Sigmoid colon (tissue), 7 donors: ENCODE measurements around the gene LRRC28. TPM values are rescaled to one million over a fixed set of nuclear protein-coding genes. Genes with fewer than 3 reads are reported as not detected.
A peak's percentile ranks its signal among the peaks of the same experiment; 100 is the strongest.

ENCODE experiments used
- DNase-seq: peaks from one replicate; pipeline ENCODE4 v3.0.0-alpha.2; 2019
- H3K27ac ChIP-seq, 4 donors: fragments of 200-600 bp; sonication (generic); one replicate each; pipeline ENCODE4 v1.5.1; 2016 to 2019; ENCODE audit warnings: mild to moderate bottlenecking in 1 of 4
- H3K27me3 ChIP-seq, 3 donors: fragments of 200-600 bp; sonication (generic); one replicate each; pipeline ENCODE4 v1.5.1; 2019; ENCODE audit warnings: mild to moderate bottlenecking in 1 of 3
- H3K36me3 ChIP-seq, 4 donors: fragments of 200-600 bp; sonication (generic); one replicate each; pipeline ENCODE4 v1.5.1; 2016 to 2019
- H3K4me1 ChIP-seq, 4 donors: fragments of 200-600 bp; sonication (generic); one replicate each; pipeline ENCODE4 v1.5.1; 2017 to 2019
- H3K4me3 ChIP-seq, 4 donors: fragments of 200-600 bp; sonication (generic); one replicate each; pipeline ENCODE4 v1.5.1; 2017 to 2019; ENCODE audit warnings: mild to moderate bottlenecking in 2 of 4, moderate library complexity in 1 of 4
- H3K9me3 ChIP-seq, 4 donors: fragments of 200-600 bp in 3 of 4; sonication (generic) in 3 of 4; one replicate each; pipeline versions ENCODE4 v1.5.1 to v1.6.1; 2013 to 2019
- CTCF ChIP-seq, 4 experiments: fragments of 450-650 bp in 3 of 4; fragments of 200-600 bp in 1 of 4; IDR thresholded peaks; one replicate each; pipeline ENCODE4 v1.5.1; 2016 to 2019; ENCODE audit warnings: antibody characterized with exemption in 4 of 4, mild to moderate bottlenecking in 3 of 4, moderate library complexity in 2 of 4
- EP300 ChIP-seq, 4 donors: sonication (generic); formaldehyde crosslinking; IDR thresholded peaks; one replicate each; pipeline ENCODE4 v1.6.1; 2017; ENCODE audit warnings: antibody characterized with exemption in 4 of 4
- POLR2A ChIP-seq, 2 donors: fragments of 450-650 bp; IDR thresholded peaks; one replicate each; pipeline ENCODE4 v1.6.1; 2016; ENCODE audit warnings: antibody characterized with exemption in 2 of 2, mild to moderate bottlenecking in 2 of 2, moderate library complexity in 2 of 2
- POLR2AphosphoS5 ChIP-seq, 4 donors: sonication (generic); formaldehyde crosslinking; IDR thresholded peaks; one replicate each; pipeline ENCODE4 v1.6.1; 2017; ENCODE audit warnings: antibody characterized with exemption in 4 of 4
- WGBS, 2 donors: extraction: QIAGEN DNeasy Blood & Tissue Kit; methylation state at CpG; one replicate each; pipeline ENCODE4 v1.1.7; 2013; 5-methylcytosine and 5-hydroxymethylcytosine counted together
- intact Hi-C: fragments of 100-400 bp; cut with DNase I; formaldehyde crosslinking; loops from one replicate; pipeline ENCODE4 v1.15.1; 2023
- polyA plus RNA-seq, 3 donors: library from polyadenylated mRNA; stranded (reverse); fragments of 200-250 nt; gene quantifications; one replicate each; pipeline ENCODE4 v1.2.3, GENCODE V29; 2013
- total RNA-seq, 4 donors: library from RNA; depleted of rRNA; stranded (reverse); fragments of >200 nt; gene quantifications; one replicate each; pipeline ENCODE4 v1.1.0, GENCODE V29; 2016
- donor health status: healthy with polysubstance abuse.
- donor health status: Bipolar disorder and iron deficiency.
- donor health status: healthy.

Gene LRRC28
- total and polyA plus RNA-seq, 7 donors, result 13.6 to 52.3 (median 24.4) TPM

DNA sequence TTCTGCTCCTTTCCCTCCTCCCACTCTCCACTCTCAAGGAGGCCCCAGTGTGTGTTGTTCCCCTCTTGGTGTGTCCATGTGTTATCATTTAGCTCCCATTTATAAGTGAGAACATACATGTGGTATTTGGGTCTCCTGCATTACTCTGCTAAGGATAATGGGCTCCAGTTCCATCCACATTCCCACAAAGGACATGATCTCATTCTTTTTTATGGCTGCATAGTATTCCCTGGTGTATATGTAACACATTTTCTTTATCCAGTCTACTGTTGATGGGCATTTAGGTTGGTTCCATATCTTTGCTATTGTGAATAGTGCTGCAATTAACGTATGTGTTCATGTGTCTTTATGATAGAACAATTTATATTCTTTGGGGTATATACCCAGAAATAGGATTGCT is 170.5 kb downstream of the LRRC28 start:
- Histone ChIP-seq H3K4me3 (no peak overlapping the region), H3K27ac (no peak overlapping the region), H3K4me1 (peaks cover 0 to 21% (median 16%) of the 10 kb centered on the region in 4 donors), H3K9me3 (no peaks in the 10 kb centered on the region), H3K27me3 (no peaks in the 10 kb centered on the region), H3K36me3 (no peaks in the 10 kb centered on the region)
- intact Hi-C loops, result no loop called here
- DNase-seq, result no peak
- TF ChIP-seq POLR2AphosphoS5 (IDR thresholded peaks at IDR 0.05) (no peak), EP300 (IDR thresholded peaks at IDR 0.05) (no peak), POLR2A (IDR thresholded peaks at IDR 0.05) (no peak), CTCF (IDR thresholded peaks at IDR 0.05) (no peak)
- WGBS, 2 donors, result 97 to 99% methylated on average over 1 of the region's 1 CpG

DNA sequence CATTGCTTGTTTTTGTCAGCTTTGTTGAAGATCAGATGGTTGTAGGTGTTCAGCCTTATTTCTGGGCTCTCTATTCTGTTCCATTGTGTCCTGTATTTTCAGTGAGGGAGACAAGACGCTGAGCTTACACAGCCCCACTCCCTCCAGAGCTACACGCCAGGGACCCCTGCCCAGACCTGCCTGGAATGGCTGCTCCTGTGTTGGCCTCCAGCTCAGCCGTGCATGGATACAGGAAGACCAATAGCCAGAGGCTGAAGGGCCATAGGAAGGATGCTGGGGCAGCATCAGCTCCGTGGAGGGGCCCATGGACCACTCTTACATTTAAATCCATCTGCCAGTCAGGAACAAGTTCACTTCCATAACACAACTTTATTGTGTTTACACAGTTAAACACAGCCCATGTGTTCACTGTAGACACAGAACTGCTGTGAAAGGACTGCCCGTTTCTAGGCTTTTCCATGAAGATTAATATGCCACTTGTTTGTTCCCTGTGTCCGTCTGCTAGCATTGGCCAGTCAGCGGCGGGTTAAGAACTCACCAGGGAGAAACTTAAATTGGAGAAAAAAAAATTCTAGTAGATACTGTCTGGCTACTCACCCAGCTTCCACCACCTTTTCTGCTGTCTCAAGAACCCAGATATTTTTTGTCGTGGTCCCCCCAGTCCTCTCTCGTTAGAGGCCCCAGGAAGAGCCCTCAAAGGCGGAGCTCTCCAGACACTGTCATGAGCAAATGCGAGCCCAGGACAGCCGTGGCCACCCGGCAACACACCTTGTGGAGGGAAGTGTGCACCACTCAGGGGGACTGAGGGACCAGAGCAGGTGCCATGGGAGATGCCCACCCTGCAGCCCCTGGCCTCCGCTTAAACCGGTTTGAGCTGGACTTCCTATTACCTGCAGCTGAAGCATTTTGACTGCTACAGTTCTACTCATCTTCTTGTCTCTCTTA is 172.2 kb downstream of the LRRC28 start:
- 51 to 73% methylated on average over 16 of the region's 16 CpGs for WGBS, 2 donors
- peak; percentile 49 for DNase-seq
- Histone ChIP-seq H3K4me3 (no peak overlapping the region), H3K27ac (no peak overlapping the region), H3K36me3 (no peaks in the 10 kb centered on the region), H3K4me1 (peaks cover 0 to 21% (median 16%) of the 10 kb centered on the region in 4 donors), H3K27me3 (no peaks in the 10 kb centered on the region), H3K9me3 (no peaks in the 10 kb centered on the region)
- TF ChIP-seq EP300 (IDR thresholded peaks at IDR 0.05), result no peak
- no peak for TF ChIP-seq POLR2A (IDR thresholded peaks at IDR 0.05)
- TF ChIP-seq CTCF (IDR thresholded peaks at IDR 0.05), result no peak
- TF ChIP-seq POLR2AphosphoS5 (IDR thresholded peaks at IDR 0.05), result no peak
- intact Hi-C loops, result no loop called here

DNA sequence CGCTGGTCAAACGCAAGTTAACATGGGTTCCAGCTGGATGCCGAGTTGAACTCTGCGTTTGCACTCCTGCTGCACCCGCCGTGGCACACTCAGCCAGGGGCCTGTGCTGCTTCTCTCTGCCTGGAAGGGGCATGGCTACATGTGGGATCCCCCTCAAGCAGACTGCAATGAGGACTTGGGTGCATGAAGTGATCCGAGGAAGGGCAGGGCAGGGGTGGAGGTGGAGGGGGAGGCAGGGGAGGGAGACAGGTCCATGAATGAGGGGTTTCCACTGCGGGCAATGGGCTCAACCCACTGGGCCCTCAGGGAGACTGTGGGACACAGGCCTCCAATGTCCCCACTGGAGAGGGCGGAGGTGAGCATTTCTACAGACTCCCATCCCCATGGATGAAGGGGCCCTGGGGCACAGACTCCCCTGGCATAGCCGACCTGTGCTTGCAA is 172.9 kb downstream of the LRRC28 start:
- TF ChIP-seq EP300 (IDR thresholded peaks at IDR 0.05) (no peak), CTCF (IDR thresholded peaks at IDR 0.05) (no peak), POLR2AphosphoS5 (IDR thresholded peaks at IDR 0.05) (no peak), POLR2A (IDR thresholded peaks at IDR 0.05) (no peak)
- H3K27ac ChIP-seq, result peak overlapping the region in 2 of 4 donors; percentile 72 to 75

DNA sequence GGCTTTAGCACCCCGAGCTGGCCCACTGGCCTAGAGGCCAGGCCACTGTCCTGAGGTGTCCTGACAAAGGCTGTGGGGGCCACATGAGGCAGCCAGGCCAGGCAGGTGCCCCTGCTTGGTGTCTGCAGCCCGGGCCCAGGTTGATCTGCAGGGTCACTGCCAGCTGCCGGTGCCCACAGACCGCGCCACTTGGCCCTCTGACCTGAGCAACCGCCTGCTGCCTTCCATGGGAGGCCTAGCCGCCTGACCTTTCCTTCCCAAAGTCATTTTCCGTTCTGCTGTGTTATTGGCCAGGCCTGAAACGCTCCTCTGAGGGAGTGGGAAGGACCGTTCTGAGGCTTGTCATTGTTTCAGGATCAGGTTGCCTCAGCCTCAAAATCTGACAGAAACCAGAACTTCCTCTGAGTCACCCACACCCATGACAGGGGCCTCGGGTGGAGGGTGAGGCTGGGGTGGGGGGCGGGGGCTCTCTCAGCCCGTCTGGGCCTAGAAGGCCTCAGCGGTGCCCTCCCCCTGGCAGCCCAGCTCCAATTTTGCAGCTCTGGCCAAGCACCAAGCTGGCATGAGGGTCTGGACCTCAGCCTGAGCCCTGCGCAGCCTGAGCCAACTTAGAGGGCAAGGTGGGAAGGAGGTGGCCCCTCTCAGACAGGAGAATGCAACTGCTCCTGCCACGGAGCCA is 173.8 kb downstream of the LRRC28 start:
- no peaks in the 10 kb centered on the region for H3K9me3 ChIP-seq
- peaks cover 0 to 21% (median 16%) of the 10 kb centered on the region in 4 donors for H3K4me1 ChIP-seq
- H3K4me3 ChIP-seq, result no peak overlapping the region
- no peaks in the 10 kb centered on the region for H3K27me3 ChIP-seq
- WGBS, 2 donors, result 53 to 79% methylated on average over 16 of the region's 16 CpGs
- no peaks in the 10 kb centered on the region for H3K36me3 ChIP-seq
- DNase-seq, result peak; percentile 71
- intact Hi-C loops, result no loop called here
- TF ChIP-seq POLR2AphosphoS5 (IDR thresholded peaks at IDR 0.05), result peak in 3 of 4 donors; percentile 40 to 67 (median 47)
- TF ChIP-seq CTCF (IDR thresholded peaks at IDR 0.05), result no peak
- H3K27ac ChIP-seq, result peak overlapping the region; percentile 70 to 75 (median 73)

More for the DNA sequence above, 172.9 kb downstream of the LRRC28 start:
- Histone ChIP-seq H3K4me1 (peaks cover 0 to 21% (median 16%) of the 10 kb centered on the region in 4 donors), H3K27me3 (no peaks in the 10 kb centered on the region), H3K4me3 (no peak overlapping the region), H3K36me3 (no peaks in the 10 kb centered on the region), H3K9me3 (no peaks in the 10 kb centered on the region)
- WGBS, 2 donors, result 91 to 97% methylated on average over 10 of the region's 10 CpGs
- intact Hi-C loops, result no loop called here
- DNase-seq, result peak; percentile 51
